GM19463 (cell line): ENCODE results near the gene ERP44.

Source experiments
- ATAC-seq: cut with Tn5 transposase; IDR thresholded peaks from one replicate; pipeline ENCODE4 v1.9.1; 2021; ENCODE audit warnings: mild to moderate bottlenecking, moderate library complexity; ENCODE audit not compliant: unreplicated experiment

ERP44 gene

GRCh38 chr9:99953861-99954507 lies 144.8 kb downstream of the ERP44 start:
- ATAC-seq = peak; percentile 30

- no peak for ATAC-seq
Measured at GRCh38 chr9:99948896-99949295, 149.9 kb downstream of the ERP44 start.

- no peak for ATAC-seq
Measured at GRCh38 chr9:99948482-99948881, 150.3 kb downstream of the ERP44 start.

- ATAC-seq = no peak
Measured at GRCh38 chr9:99947395-99947794, 151.4 kb downstream of the ERP44 start.

- ATAC-seq = no peak
Measured at GRCh38 chr9:99936947-99937587, 161.7 kb downstream of the ERP44 start.

- no peak for ATAC-seq
Measured at GRCh38 chr9:99931155-99931840, 167.5 kb downstream of the ERP44 start.

- no peak for ATAC-seq
Measured at GRCh38 chr9:99929652-99930051, 169.1 kb downstream of the ERP44 start.
